Loucy (cell line): ENCODE results near the gene CCHCR1.
"Not testable (repeated sequence)": the region's sequence is repeated elsewhere in the genome, so short reads cannot be mapped to it uniquely, and the experiment has no call there.

Source experiments
- H2AFZ ChIP-seq: fragments of 200-600 bp; sonication (generic); 2 replicates; pipeline ENCODE4 v1.6.0; 2016; ENCODE audit warnings: antibody characterized with exemption, mild to moderate bottlenecking, low read length, moderate library complexity
- H3F3A ChIP-seq: fragments of 200-600 bp; 2 replicates; pipeline ENCODE4 v1.6.0; 2016; ENCODE audit warnings: antibody characterized with exemption, low read depth, mild to moderate bottlenecking
- H3K27me3 ChIP-seq: fragments of 200-600 bp; sonication (generic); 2 replicates; pipeline ENCODE4 v1.6.1; 2014; ENCODE audit warnings: low read length, mild to moderate bottlenecking; ENCODE audit not compliant: insufficient read depth, poor library complexity, severe bottlenecking
- H3K36me3 ChIP-seq: fragments of 200-600 bp; sonication (generic); 2 replicates; pipeline ENCODE4 v1.6.1; 2016; ENCODE audit warnings: low read length; ENCODE audit not compliant: insufficient read depth
- H3K4me1 ChIP-seq: fragments of 200-600 bp; sonication (generic); 2 replicates; pipeline ENCODE4 v1.5.1; 2014; ENCODE audit warnings: low read length, mild to moderate bottlenecking; ENCODE audit not compliant: insufficient read depth, poor library complexity, severe bottlenecking
- H3K4me2 ChIP-seq: fragments of 200-600 bp; sonication (generic); 2 replicates; pipeline ENCODE4 v1.6.0; 2014; ENCODE audit warnings: antibody characterized with exemption, low read length, low read depth, mild to moderate bottlenecking; ENCODE audit not compliant: poor library complexity, severe bottlenecking
- H3K4me3 ChIP-seq: fragments of 200-600 bp; sonication (generic); 2 replicates; pipeline ENCODE4 v1.5.1; 2014; ENCODE audit warnings: low read length, mild to moderate bottlenecking, mixed read lengths; ENCODE audit not compliant: poor library complexity, severe bottlenecking
- H3K79me2 ChIP-seq: fragments of 200-600 bp; sonication (generic); 2 replicates; pipeline ENCODE4 v1.6.1; 2014; ENCODE audit warnings: low read length; ENCODE audit not compliant: insufficient read depth
- H3K9ac ChIP-seq: fragments of 200-600 bp; sonication (generic); 2 replicates; pipeline ENCODE4 v1.6.0; 2014; ENCODE audit warnings: mild to moderate bottlenecking, low read depth, low read length, moderate library complexity; ENCODE audit not compliant: poor library complexity, severe bottlenecking
- H3K9me2 ChIP-seq: fragments of 200-600 bp; sonication (generic); replicated peaks from 2 replicates; pipeline ENCODE4 v1.6.1; 2016; ENCODE audit warnings: low read depth, low read length, mixed read lengths
- H3K9me3 ChIP-seq: fragments of 200-600 bp; sonication (generic); 2 replicates; pipeline ENCODE4 v1.6.1; 2014; ENCODE audit warnings: mild to moderate bottlenecking, antibody characterized with exemption, low read length, low read depth; ENCODE audit not compliant: insufficient read depth
- H4K20me1 ChIP-seq: fragments of 200-600 bp; sonication (generic); 2 replicates; pipeline ENCODE4 v1.6.0; 2014; ENCODE audit warnings: antibody characterized with exemption, low read length, mild to moderate bottlenecking; ENCODE audit not compliant: insufficient read depth, poor library complexity, severe bottlenecking
- EZH2phosphoT487 ChIP-seq: fragments of 200-600 bp; IDR thresholded peaks from 2 replicates; pipeline ENCODE4 v1.6.1; 2018; ENCODE audit warnings: antibody characterized with exemption, mild to moderate bottlenecking, moderate library complexity, borderline replicate concordance
- TF ChIP-seq, protein P1 (sequence below): fragments of 200-600 bp; sonication (generic); conservative IDR thresholded peaks from 2 replicates; pipeline ENCODE4 v1.5.1; 2014; ENCODE audit warnings: mild to moderate bottlenecking, antibody characterized with exemption, low read length

Gene CCHCR1

DNA sequence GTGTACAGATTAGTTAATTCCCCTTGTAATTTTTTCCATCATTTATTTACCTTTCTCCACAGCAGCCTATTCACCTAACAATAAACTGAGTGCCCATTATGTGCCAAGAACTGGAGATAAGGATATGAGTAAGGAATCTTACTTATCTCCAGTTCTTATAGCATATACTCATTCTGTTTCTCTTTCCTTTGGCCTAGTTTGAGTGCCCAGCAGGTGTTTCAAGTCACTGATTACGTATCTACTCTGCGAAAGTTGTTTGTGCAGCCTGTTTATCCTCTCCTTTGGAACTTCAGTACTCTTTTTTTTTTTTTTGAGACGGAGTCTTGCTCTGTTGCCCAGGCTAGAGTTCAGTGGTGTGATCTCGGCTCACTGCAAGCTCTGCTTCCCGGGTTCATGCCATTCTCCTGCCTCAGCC is 30.2 kb upstream of the CCHCR1 start:
- H3K4me1 ChIP-seq = no peaks in the 10 kb centered on the region
- H3F3A ChIP-seq = no peaks in the 10 kb centered on the region
- no peak overlapping the region for H3K9ac ChIP-seq
- no peaks in the 10 kb centered on the region for H3K36me3 ChIP-seq
- no peaks in the 10 kb centered on the region for H3K9me3 ChIP-seq
- TF ChIP-seq, protein P1, sequence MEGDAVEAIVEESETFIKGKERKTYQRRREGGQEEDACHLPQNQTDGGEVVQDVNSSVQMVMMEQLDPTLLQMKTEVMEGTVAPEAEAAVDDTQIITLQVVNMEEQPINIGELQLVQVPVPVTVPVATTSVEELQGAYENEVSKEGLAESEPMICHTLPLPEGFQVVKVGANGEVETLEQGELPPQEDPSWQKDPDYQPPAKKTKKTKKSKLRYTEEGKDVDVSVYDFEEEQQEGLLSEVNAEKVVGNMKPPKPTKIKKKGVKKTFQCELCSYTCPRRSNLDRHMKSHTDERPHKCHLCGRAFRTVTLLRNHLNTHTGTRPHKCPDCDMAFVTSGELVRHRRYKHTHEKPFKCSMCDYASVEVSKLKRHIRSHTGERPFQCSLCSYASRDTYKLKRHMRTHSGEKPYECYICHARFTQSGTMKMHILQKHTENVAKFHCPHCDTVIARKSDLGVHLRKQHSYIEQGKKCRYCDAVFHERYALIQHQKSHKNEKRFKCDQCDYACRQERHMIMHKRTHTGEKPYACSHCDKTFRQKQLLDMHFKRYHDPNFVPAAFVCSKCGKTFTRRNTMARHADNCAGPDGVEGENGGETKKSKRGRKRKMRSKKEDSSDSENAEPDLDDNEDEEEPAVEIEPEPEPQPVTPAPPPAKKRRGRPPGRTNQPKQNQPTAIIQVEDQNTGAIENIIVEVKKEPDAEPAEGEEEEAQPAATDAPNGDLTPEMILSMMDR = no peak
- no peak for TF ChIP-seq EZH2phosphoT487
- H3K4me2 ChIP-seq = no peak overlapping the region
- H2AFZ ChIP-seq = no peak overlapping the region
- no peaks in the 10 kb centered on the region for H3K27me3 ChIP-seq
- no peaks in the 10 kb centered on the region for H3K79me2 ChIP-seq
- no peaks in the 10 kb centered on the region for H4K20me1 ChIP-seq
- no peak overlapping the region for H3K4me3 ChIP-seq
- H3K9me2 ChIP-seq = no peaks in the 10 kb centered on the region

DNA sequence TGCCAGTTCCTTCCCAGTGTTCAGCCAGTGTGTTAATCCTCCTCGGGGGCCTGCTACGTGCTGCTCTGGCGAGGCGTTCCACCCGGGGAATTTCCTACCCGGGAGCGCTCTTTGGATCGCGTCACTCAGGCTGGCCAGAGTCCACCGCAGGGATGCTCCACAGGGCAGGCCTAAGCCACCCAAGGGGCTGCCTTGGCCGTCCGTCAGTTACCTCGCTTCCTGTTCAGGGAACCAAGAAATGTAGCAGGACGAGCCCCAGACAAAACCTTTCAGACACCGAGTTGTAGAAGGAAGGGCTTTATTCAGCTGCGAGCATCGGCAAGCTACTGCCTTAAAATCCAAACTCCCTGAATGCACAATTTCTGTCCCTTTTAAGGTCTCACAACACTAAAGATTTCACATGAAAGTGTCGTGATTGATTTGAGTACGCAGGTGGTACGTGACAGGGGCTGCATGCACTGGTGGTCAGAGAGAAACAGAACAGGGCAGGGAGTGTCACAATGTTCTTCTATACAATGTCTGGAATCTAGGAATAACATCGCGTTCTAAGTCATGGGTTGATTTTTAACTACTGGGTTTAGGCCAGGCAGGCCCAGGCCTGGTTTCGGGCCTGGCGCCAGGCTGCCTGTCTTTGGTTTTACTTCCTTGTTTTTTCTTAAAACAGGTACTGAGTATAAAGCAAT is 28.6 kb upstream of the CCHCR1 start:
- Histone ChIP-seq H3K27me3 (no peaks in the 10 kb centered on the region), H3K79me2 (no peaks in the 10 kb centered on the region), H3K9me2 (no peaks in the 10 kb centered on the region), H4K20me1 (no peaks in the 10 kb centered on the region), H3K4me2 (no peak overlapping the region), H3K4me1 (no peaks in the 10 kb centered on the region), H3K36me3 (no peaks in the 10 kb centered on the region), H2AFZ (no peak overlapping the region), H3F3A (no peaks in the 10 kb centered on the region), H3K4me3 (no peak overlapping the region), H3K9me3 (no peaks in the 10 kb centered on the region), H3K9ac (no peak overlapping the region)
- no peak for TF ChIP-seq EZH2phosphoT487
- TF ChIP-seq, protein P1 = no peak

DNA sequence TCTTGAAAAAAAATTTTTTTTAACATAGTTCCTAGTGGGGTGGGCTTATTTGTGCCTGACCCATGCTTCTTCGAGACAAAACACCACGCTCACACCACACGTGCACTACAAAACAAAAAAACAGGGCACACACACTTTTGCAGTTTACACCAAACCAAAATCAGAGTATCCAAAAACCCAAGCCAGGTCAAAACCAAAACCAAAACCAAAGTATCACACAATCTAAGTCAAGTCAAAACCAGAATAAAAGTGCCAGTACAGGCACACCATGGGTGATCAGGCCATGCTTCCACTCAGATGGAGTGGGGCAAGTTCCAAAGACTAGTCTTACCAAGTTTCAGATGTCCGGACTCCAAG is 28.1 kb upstream of the CCHCR1 start:
- H4K20me1 ChIP-seq, H3K4me2 ChIP-seq, H2AFZ ChIP-seq, H3K27me3 ChIP-seq, H3K4me1 ChIP-seq, H3K79me2 ChIP-seq, H3K4me3 ChIP-seq, H3K9me3 ChIP-seq, H3K9me2 ChIP-seq, H3K36me3 ChIP-seq, H3F3A ChIP-seq, H3K9ac ChIP-seq: not testable (repeated sequence)

DNA sequence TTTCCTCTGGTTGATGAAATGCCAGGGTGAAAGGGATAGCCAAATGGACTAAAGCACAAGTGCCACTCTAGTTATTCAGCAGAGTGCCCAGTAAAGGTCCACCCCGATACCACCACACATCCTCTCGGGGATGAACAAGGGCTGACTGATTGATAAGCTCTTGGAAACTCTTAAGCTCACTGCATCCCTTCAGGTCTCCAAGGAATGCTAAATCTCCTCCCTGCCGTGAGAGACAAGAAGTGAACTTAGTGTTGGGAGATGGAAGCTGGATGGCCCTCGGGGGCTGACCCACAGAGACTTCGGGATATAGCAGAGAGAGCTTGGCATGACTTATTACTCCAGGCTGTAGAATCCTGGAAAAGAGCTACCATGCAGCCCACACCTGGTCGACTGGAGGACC is 26.3 kb upstream of the CCHCR1 start:
- not testable (repeated sequence) for H3K9me3 ChIP-seq, H3K4me1 ChIP-seq, H2AFZ ChIP-seq, H4K20me1 ChIP-seq, H3F3A ChIP-seq, H3K4me2 ChIP-seq, H3K9ac ChIP-seq, H3K36me3 ChIP-seq, H3K9me2 ChIP-seq, H3K27me3 ChIP-seq, H3K4me3 ChIP-seq, H3K79me2 ChIP-seq

DNA sequence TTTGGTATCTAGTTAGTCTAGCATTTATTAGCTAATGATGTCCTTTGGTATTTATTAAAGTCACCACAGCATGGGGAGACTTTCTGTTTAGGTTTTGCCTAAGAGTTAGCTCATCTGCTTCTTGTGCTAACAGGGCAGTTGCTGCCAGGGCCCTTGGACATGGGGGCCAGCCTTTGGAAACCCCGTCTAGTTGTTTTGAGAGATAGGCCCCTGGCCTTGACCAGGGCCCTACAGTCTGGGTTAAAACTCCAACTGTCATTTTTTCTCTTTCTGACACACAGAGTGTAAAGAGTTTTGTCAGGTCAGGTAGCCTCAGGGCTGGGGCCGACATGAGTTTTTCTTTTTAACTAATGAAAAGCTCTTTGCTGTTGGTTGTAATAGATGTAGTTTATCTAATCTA is 25.7 kb upstream of the CCHCR1 start:
- H4K20me1 ChIP-seq, H3K27me3 ChIP-seq, H3K9ac ChIP-seq, H3K9me2 ChIP-seq, H3K9me3 ChIP-seq, H2AFZ ChIP-seq, H3F3A ChIP-seq, H3K4me3 ChIP-seq, H3K4me2 ChIP-seq, H3K79me2 ChIP-seq, H3K36me3 ChIP-seq, H3K4me1 ChIP-seq: not testable (repeated sequence)
